Activated CD4-positive, alpha-beta memory T cell treated with anti-CD3 and anti-CD28 coated beads for 36 hours (primary cell): ENCODE data around the gene SCAMP4. TPM values are rescaled to one million over a fixed set of nuclear protein-coding genes. Genes with fewer than 3 reads are reported as not detected.

Experiments used
- CTCF ChIA-PET: fragments of 350-600 bp; sonication (Branson Sonifier 250); formaldehyde crosslinking; loops from one replicate; lab custom pipeline; 2021; ENCODE audit warnings: antibody characterized with exemption, inconsistent platforms; lab: Charles Lee
- POLR2A ChIA-PET: fragments of 350-600 bp; sonication (Branson Sonifier 250); formaldehyde crosslinking; loops from one replicate; lab custom pipeline; 2021; ENCODE audit warnings: antibody characterized with exemption; lab: Charles Lee
- DNase-seq: peaks from one replicate; pipeline ENCODE4 v3.0.0-alpha.2; 2020
- H3K27ac Mint-ChIP-seq: one replicate; pipeline ENCODE4 v1.8.0; 2021; ENCODE audit warnings: mixed read lengths
- H3K27me3 Mint-ChIP-seq: one replicate; pipeline ENCODE4 v1.8.0; 2021; ENCODE audit warnings: mixed read lengths
- H3K36me3 Mint-ChIP-seq: one replicate; pipeline ENCODE4 v1.8.0; 2021; ENCODE audit warnings: mixed read lengths
- H3K4me1 Mint-ChIP-seq: one replicate; pipeline ENCODE4 v1.8.0; 2021; ENCODE audit warnings: low read depth, mixed read lengths
- H3K4me3 Mint-ChIP-seq: one replicate; pipeline ENCODE4 v1.8.0; 2021; ENCODE audit warnings: mild to moderate bottlenecking, mixed read lengths
- H3K9me3 Mint-ChIP-seq: one replicate; pipeline ENCODE4 v1.8.0; 2021; ENCODE audit warnings: mixed read lengths
- intact Hi-C: fragments of 100-400 bp; cut with micrococcal nuclease; formaldehyde crosslinking; loops from one replicate; pipeline ENCODE4 v1.15.1; 2023
- total RNA-seq, 2 experiments: library from RNA; stranded (reverse); gene quantifications; one replicate each; pipeline ENCODE4 v1.2.3, GENCODE V29; 2021

SCAMP4 gene
- total RNA-seq, 2 experiments from 2014 or later, result 24.2 to 28.4 TPM

GRCh38 chr19:1921825-1922224, 16.6 kb downstream of the SCAMP4 start:
- peaks cover 23% of the 10 kb centered on the region for H3K4me1 Mint-ChIP-seq
- H3K36me3 Mint-ChIP-seq, result peaks cover 10% of the 10 kb centered on the region
- no peaks in the 10 kb centered on the region for H3K27me3 Mint-ChIP-seq
- intact Hi-C loops, result no loop called here
- no peaks in the 10 kb centered on the region for H3K9me3 Mint-ChIP-seq
- DNase-seq, result peak; percentile 38
- CTCF ChIA-PET, result interaction anchor here (1.4 kb wide), 1 partner anchor 84 kb away, joined by 3 read pairs; no protein-coding TSS in a partner anchor
- no peak overlapping the region for H3K27ac Mint-ChIP-seq
- POLR2A ChIA-PET, result no interaction called here
- no peak overlapping the region for H3K4me3 Mint-ChIP-seq

- H3K4me3 Mint-ChIP-seq, result no peak overlapping the region
- intact Hi-C loops, result no loop called here
- no peak for DNase-seq
- ChIA-PET POLR2A (no interaction called here), CTCF (interaction anchor here (0.7 to 1.6 kb wide), 8 partner anchors 14 to 147 kb away, joined by 3 to 5 read pairs (median 4); no protein-coding TSS in a partner anchor)
- H3K36me3 Mint-ChIP-seq, result peaks cover 10% of the 10 kb centered on the region
- H3K27me3 Mint-ChIP-seq, result no peaks in the 10 kb centered on the region
- peak overlapping the region; percentile 76 for H3K27ac Mint-ChIP-seq
- H3K4me1 Mint-ChIP-seq, result peaks cover 26% of the 10 kb centered on the region
- no peaks in the 10 kb centered on the region for H3K9me3 Mint-ChIP-seq
Observed at GRCh38 chr19:1922803-1923202, 17.6 kb downstream of the SCAMP4 start.

- peak; percentile 83 for DNase-seq
- Mint-ChIP-seq H3K9me3 (no peaks in the 10 kb centered on the region), H3K27me3 (no peaks in the 10 kb centered on the region), H3K4me3 (no peak overlapping the region), H3K4me1 (peaks cover 28% of the 10 kb centered on the region), H3K36me3 (peaks cover 10% of the 10 kb centered on the region), H3K27ac (peak overlapping the region; percentile 76)
- ChIA-PET POLR2A (no interaction called here), CTCF (interaction anchor here (0.5 to 1.6 kb wide), 9 partner anchors 14 to 147 kb away, joined by 3 to 5 read pairs (median 4); partner anchors contain the start of genes ADAT3 and SCAMP4)
- intact Hi-C loops, result no loop called here
Observed at GRCh38 chr19:1923319-1923718, 18.1 kb downstream of the SCAMP4 start.

- Mint-ChIP-seq H3K27me3 (no peaks in the 10 kb centered on the region), H3K27ac (no peak overlapping the region), H3K36me3 (peaks cover 7% of the 10 kb centered on the region), H3K4me3 (no peak overlapping the region), H3K4me1 (peaks cover 33% of the 10 kb centered on the region), H3K9me3 (no peaks in the 10 kb centered on the region)
- ChIA-PET POLR2A (no interaction called here), CTCF (interaction anchor here (1.6 kb wide), 1 partner anchor 18 kb away, joined by 4 read pairs; no protein-coding TSS in a partner anchor)
- intact Hi-C loops, result no loop called here
- DNase-seq, result no peak
Observed at GRCh38 chr19:1924320-1924961, 19.2 kb downstream of the SCAMP4 start.

- no peak overlapping the region for H3K4me3 Mint-ChIP-seq
- no peak overlapping the region for H3K27ac Mint-ChIP-seq
- ChIA-PET POLR2A (no interaction called here), CTCF (no interaction called here)
- H3K36me3 Mint-ChIP-seq, result peaks cover 7% of the 10 kb centered on the region
- no peaks in the 10 kb centered on the region for H3K27me3 Mint-ChIP-seq
- H3K9me3 Mint-ChIP-seq, result no peaks in the 10 kb centered on the region
- peaks cover 39% of the 10 kb centered on the region for H3K4me1 Mint-ChIP-seq
- intact Hi-C loops, result loop anchor here (5.0 kb wide), 1 partner anchor 92 kb away; the partner anchor contains the start of gene BTBD2
- no peak for DNase-seq
Observed at GRCh38 chr19:1925544-1925943, 20.3 kb downstream of the SCAMP4 start.

- DNase-seq, result peak; percentile 84
- POLR2A ChIA-PET, result interaction anchor here (1.2 kb wide), 1 partner anchor 33 kb away, joined by 4 read pairs; no protein-coding TSS in a partner anchor
- H3K4me3 Mint-ChIP-seq, result peak overlapping the region; percentile 68
- peaks cover 11% of the 10 kb centered on the region for H3K9me3 Mint-ChIP-seq
- H3K27me3 Mint-ChIP-seq, result no peaks in the 10 kb centered on the region
- no peak overlapping the region for H3K27ac Mint-ChIP-seq
- H3K4me1 Mint-ChIP-seq, result peaks cover 16% of the 10 kb centered on the region
- CTCF ChIA-PET, result interaction anchor here (0.6 to 3.2 kb wide), 19 partner anchors 9 to 543 kb away, joined by 3 to 19 read pairs (median 4); partner anchors contain the start of genes ADAT3, AP3D1 and SCAMP4
- intact Hi-C loops, result loop anchor here (5.0 kb wide), 1 partner anchor 88 kb away; the partner anchor contains the start of gene BTBD2
- peaks cover 8% of the 10 kb centered on the region for H3K36me3 Mint-ChIP-seq
Observed at GRCh38 chr19:1929021-1929742, 24.0 kb downstream of the SCAMP4 start.

GRCh38 chr19:1931445-1931844, 26.2 kb downstream of the SCAMP4 start:
- H3K4me3 Mint-ChIP-seq, result no peak overlapping the region
- DNase-seq, result no peak
- H3K4me1 Mint-ChIP-seq, result peaks cover 19% of the 10 kb centered on the region
- H3K27me3 Mint-ChIP-seq, result no peaks in the 10 kb centered on the region
- no peak overlapping the region for H3K27ac Mint-ChIP-seq
- peaks cover 17% of the 10 kb centered on the region for H3K9me3 Mint-ChIP-seq
- ChIA-PET CTCF (interaction anchor here (1.1 kb wide), 2 partner anchors 26 to 33 kb away, joined by 3 read pairs; partner anchors contain the start of genes ADAT3 and SCAMP4), POLR2A (no interaction called here)
- intact Hi-C loops, result no loop called here
- peaks cover 4% of the 10 kb centered on the region for H3K36me3 Mint-ChIP-seq

GRCh38 chr19:1932395-1932794, 27.2 kb downstream of the SCAMP4 start:
- ChIA-PET CTCF (interaction anchor here (1.1 kb wide), 1 partner anchor 27 kb away, joined by 3 read pairs; the partner anchor contains the start of genes ADAT3 and SCAMP4), POLR2A (no interaction called here)
- DNase-seq, result no peak
- H3K4me3 Mint-ChIP-seq, result no peak overlapping the region
- H3K4me1 Mint-ChIP-seq, result peaks cover 19% of the 10 kb centered on the region
- intact Hi-C loops, result no loop called here
- H3K27ac Mint-ChIP-seq, result no peak overlapping the region
- H3K9me3 Mint-ChIP-seq, result peaks cover 17% of the 10 kb centered on the region
- no peaks in the 10 kb centered on the region for H3K27me3 Mint-ChIP-seq
- peaks cover 4% of the 10 kb centered on the region for H3K36me3 Mint-ChIP-seq

GRCh38 chr19:1933244-1933643, 28.0 kb downstream of the SCAMP4 start:
- H3K27ac Mint-ChIP-seq, result no peak overlapping the region
- H3K4me1 Mint-ChIP-seq, result peaks cover 13% of the 10 kb centered on the region
- ChIA-PET CTCF (no interaction called here), POLR2A (no interaction called here)
- intact Hi-C loops, result no loop called here
- H3K36me3 Mint-ChIP-seq, result peaks cover 4% of the 10 kb centered on the region
- no peak overlapping the region for H3K4me3 Mint-ChIP-seq
- no peak for DNase-seq
- peaks cover 17% of the 10 kb centered on the region for H3K9me3 Mint-ChIP-seq
- H3K27me3 Mint-ChIP-seq, result no peaks in the 10 kb centered on the region

GRCh38 chr19:1933942-1934341, 28.7 kb downstream of the SCAMP4 start:
- DNase-seq, result no peak
- peaks cover 11% of the 10 kb centered on the region for H3K4me1 Mint-ChIP-seq
- H3K9me3 Mint-ChIP-seq, result peaks cover 17% of the 10 kb centered on the region
- ChIA-PET POLR2A (no interaction called here), CTCF (no interaction called here)
- peaks cover 4% of the 10 kb centered on the region for H3K36me3 Mint-ChIP-seq
- no peak overlapping the region for H3K27ac Mint-ChIP-seq
- H3K4me3 Mint-ChIP-seq, result no peak overlapping the region
- no peaks in the 10 kb centered on the region for H3K27me3 Mint-ChIP-seq
- intact Hi-C loops, result no loop called here

GRCh38 chr19:1935484-1936208, 30.4 kb downstream of the SCAMP4 start:
- Mint-ChIP-seq H3K27me3 (no peaks in the 10 kb centered on the region), H3K27ac (no peak overlapping the region), H3K36me3 (peaks cover 4% of the 10 kb centered on the region), H3K4me3 (no peak overlapping the region), H3K4me1 (peaks cover 14% of the 10 kb centered on the region), H3K9me3 (peaks cover 17% of the 10 kb centered on the region)
- DNase-seq, result peak; percentile 45
- intact Hi-C loops, result no loop called here
- CTCF ChIA-PET, result no interaction called here
- POLR2A ChIA-PET, result no interaction called here
